ENCODE results near the gene ZFTA.
A peak's percentile ranks its signal among the peaks of the same experiment; 100 is the strongest.

ZFTA gene

GRCh38 chr11:63749624-63750023, 19.0 kb downstream of the ZFTA start:
- no peak for DNase-seq (ENCODE audit: low read depth, low spot score)

DNA sequence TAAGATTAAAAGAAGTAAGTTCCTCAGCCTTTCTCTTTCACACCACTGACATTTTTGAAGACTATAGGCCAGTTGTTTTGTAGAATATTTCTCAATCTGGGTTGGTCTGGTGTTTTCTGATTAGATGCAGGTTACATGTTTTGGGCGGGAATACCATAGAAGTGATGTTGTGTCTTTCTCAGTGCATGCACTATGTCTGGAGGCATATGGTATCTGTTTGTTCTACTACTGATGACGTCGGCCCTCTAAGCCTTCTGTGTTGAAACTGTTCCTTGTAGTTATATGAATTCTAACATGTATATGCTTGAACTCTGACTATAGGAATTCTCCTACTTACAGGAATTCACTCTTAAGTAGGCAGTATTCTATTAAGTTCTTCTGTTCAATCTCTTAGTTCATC, 21.6 kb downstream of the ZFTA start:
- DNase-seq (ENCODE audit: low read depth, low spot score): no peak

DNA sequence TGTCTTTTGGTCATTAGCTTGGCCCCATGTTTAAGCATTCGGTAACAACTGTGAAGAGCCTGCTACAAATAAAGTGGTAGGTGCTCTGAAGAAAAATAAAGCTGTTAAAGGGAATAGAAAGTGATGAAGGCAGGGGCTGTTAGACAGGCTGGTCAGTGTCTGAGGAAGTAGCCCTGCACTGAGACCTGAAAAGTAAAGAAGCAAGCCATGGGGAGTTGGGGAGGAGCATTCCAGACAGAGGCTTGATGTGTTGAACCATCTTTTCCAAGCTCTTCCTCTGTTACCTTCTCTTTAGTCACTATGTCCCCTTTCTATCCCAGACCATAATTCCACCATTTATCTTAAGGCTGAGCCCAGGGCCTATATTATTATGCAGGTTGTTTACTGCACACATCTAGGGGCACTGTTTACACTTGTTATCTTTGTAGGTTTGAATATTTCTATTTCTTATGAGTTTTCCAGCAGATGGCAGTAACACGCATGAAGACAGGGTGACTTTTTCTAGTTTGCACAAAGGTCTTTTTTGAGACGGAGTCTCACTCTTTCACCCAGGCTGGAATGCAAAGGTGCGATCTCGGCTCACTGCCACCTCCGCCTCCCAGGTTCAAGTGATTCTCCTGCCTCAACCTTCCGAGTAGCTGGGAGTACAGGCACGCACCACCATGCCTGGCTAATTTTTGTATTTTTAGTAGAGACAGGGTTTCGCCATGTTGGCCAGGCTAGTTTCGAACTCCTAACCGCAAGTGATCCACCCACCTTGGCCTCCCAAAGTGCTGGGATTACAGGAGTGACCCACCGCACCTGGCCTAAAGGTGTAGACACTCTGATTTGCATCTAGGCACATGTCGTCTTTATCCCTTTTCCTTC, 23.0 kb downstream of the ZFTA start:
- no peak for DNase-seq (ENCODE audit: low read depth, low spot score)

GRCh38 chr11:63738720-63739360, 29.7 kb downstream of the ZFTA start:
- peak; percentile 51 for DNase-seq (ENCODE audit: low read depth, low spot score)

DNA sequence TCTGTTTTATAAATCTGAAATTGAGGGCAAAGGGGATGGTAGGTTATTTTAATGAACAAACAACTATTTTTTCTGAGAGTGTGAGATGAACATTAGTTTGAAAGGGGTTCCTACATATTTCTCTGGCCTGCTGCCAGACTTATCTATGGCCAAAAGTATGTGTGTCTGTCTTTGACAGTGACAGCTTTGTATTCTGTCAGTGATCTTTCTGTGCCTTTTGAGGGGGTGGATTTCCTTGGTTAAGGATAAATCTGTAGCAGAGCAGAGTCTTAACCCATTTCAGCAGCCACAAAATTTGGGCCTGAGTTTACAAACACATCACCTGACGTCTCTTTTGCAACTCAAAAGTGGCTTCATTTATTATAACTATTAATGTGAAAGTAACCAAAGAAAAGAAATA, 30.9 kb downstream of the ZFTA start:
- DNase-seq (ENCODE audit: low read depth, low spot score): no peak

GRCh38 chr11:63736864-63737263, 31.7 kb downstream of the ZFTA start:
- DNase-seq (ENCODE audit: low read depth, low spot score): no peak

DNA sequence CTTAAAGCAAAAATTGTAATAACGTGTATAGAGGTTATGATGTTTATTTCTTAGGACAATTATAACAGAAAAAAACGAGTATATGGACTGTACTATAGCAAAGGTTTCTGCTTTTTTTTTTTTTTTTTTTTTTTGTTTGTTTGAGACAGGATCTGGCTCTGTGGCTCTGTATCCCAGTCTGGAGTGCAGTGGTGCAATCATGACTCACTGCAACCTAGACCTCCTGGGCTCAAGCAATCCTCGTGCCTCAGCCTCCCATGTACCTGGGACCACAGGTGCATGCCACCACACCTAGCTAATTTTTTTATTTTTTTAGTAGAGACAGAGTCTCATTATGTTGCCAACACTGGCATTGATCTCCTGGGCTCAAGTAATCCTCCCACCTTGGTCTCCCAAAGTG, 39.2 kb downstream of the ZFTA start:
- DNase-seq (ENCODE audit: low read depth, low spot score): no peak

DNA sequence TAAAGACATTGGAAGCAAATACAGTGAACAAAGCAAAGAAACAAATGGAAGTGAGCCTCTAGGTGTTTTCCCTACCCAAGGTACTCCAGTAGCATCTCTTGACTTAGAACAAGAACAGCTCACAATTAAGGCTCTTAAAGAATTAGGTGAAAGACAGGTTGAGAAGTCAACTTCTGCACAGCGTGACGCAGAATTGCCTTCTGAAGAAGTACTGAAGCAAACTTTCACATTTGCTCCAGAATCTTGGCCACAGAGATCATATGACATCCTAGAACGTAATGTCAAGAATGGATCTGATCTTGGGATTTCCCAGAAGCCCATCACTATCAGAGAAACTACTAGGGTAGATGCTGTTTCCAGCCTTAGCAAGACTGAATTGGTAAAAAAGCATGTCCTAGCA, 48.0 kb downstream of the ZFTA start:
- no peak for DNase-seq (ENCODE audit: low read depth, low spot score)

- DNase-seq (ENCODE audit: low read depth, low spot score): peak; percentile 15
These were observed 48.6 kb downstream of the ZFTA start for GRCh38 chr11:63719987-63720386.

DNA sequence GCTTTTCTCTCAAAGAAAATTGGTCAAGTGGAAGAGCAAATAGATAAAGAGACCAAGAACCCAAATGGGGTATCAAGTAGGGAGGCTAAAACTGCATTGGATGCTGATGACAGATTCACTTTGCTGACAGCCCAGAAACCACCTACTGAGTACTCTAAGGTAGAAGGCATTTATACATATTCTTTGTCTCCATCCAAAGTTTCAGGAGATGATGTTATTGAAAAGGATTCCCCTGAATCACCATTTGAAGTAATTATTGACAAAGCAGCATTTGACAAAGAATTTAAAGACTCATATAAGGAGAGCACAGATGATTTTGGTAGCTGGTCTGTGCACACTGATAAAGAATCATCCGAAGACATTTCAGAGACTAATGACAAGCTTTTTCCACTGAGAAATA, 49.6 kb downstream of the ZFTA start:
- no peak for DNase-seq (ENCODE audit: low read depth, low spot score)
